ELR (cell line): ENCODE measurements around the gene C2CD4D.
A peak's percentile ranks its signal among the peaks of the same experiment; 100 is the strongest.
"Not testable (repeated sequence)": the region's sequence is repeated elsewhere in the genome, so short reads cannot be mapped to it uniquely, and the experiment has no call there.

Experiments
- DNase-seq: peaks from one replicate; pipeline ENCODE4 v3.0.0-alpha.2; 2015; ENCODE audit warnings: low read depth

Gene C2CD4D

GRCh38 chr1:151858886-151859665 is 19.5 kb upstream of the C2CD4D start:
- no peak for DNase-seq

- DNase-seq, result peak; percentile 24
Measured at GRCh38 chr1:151858030-151858746, 18.6 kb upstream of the C2CD4D start.

- no peak for DNase-seq
Measured at GRCh38 chr1:151855933-151856332, 16.3 kb upstream of the C2CD4D start.

- not testable (repeated sequence) for DNase-seq
Measured at GRCh38 chr1:151855516-151855915, 15.9 kb upstream of the C2CD4D start.

GRCh38 chr1:151854658-151855057 is 15.0 kb upstream of the C2CD4D start:
- no peak for DNase-seq

- no peak for DNase-seq
Measured at GRCh38 chr1:151853411-151853943, 13.9 kb upstream of the C2CD4D start, which contains the start of gene THEM5. TSS of gene THEM5 (minus strand) at chr1:151853712. CDS start at chr1:151853565, 147 bp downstream.

GRCh38 chr1:151852733-151853132 is 13.1 kb upstream of the C2CD4D start:
- DNase-seq, result no peak

- DNase-seq, result no peak
Measured at GRCh38 chr1:151851886-151852285, 12.3 kb upstream of the C2CD4D start.

- no peak for DNase-seq
Measured at GRCh38 chr1:151849871-151850270, 10.3 kb upstream of the C2CD4D start.

GRCh38 chr1:151849126-151849525 is 9.5 kb upstream of the C2CD4D start:
- DNase-seq, result no peak

GRCh38 chr1:151847867-151848596 is 8.4 kb upstream of the C2CD4D start:
- no peak for DNase-seq

GRCh38 chr1:151846686-151847237 is 7.1 kb upstream of the C2CD4D start:
- DNase-seq, result no peak

GRCh38 chr1:151846062-151846568 is 6.5 kb upstream of the C2CD4D start:
- peak; percentile 91 for DNase-seq

GRCh38 chr1:151843398-151843797 is 3.8 kb upstream of the C2CD4D start:
- no peak for DNase-seq

- DNase-seq, result peak; percentile 57
Measured at GRCh38 chr1:151841141-151841540, 1.5 kb upstream of the C2CD4D start.

GRCh38 chr1:151840421-151840820 is 801 bp upstream of the C2CD4D start:
- DNase-seq, result no peak

- no peak for DNase-seq
Measured at GRCh38 chr1:151839082-151839412, 573 bp downstream of the C2CD4D start.

GRCh38 chr1:151838222-151839081 is 1.2 kb downstream of the C2CD4D start:
- peak; percentile 40 for DNase-seq

GRCh38 chr1:151837884-151838221 is 1.8 kb downstream of the C2CD4D start:
- no peak for DNase-seq

- peak; percentile 15 for DNase-seq
Measured at GRCh38 chr1:151837197-151837596, 2.4 kb downstream of the C2CD4D start.

GRCh38 chr1:151835596-151835995 is 4.0 kb downstream of the C2CD4D start:
- DNase-seq, result no peak
